B cell (primary cell): ENCODE results near the gene BRME1. TPM values are rescaled to one million over a fixed set of nuclear protein-coding genes. Genes with fewer than 3 reads are reported as not detected.

Experiments used
- ATAC-seq: fragments of 200-7000 bp; cut with Tn5 transposase; one replicate; pipeline ENCODE4 v1.10.0; 2021; ENCODE audit warnings: low read depth, mild to moderate bottlenecking, moderate number of reproducible peaks, moderate library complexity
- CTCF ChIA-PET: fragments of 350-600 bp; sonication (Branson Sonifier 250); formaldehyde crosslinking; loops from one replicate; lab custom pipeline; 2021; ENCODE audit warnings: antibody characterized with exemption, inconsistent platforms; lab: Charles Lee
- POLR2A ChIA-PET: fragments of 350-600 bp; sonication (Branson Sonifier 250); formaldehyde crosslinking; loops from one replicate; lab custom pipeline; 2021; ENCODE audit warnings: antibody characterized with exemption; lab: Charles Lee
- DNase-seq: peaks from one replicate; pipeline ENCODE4 v3.0.0; 2013
- H2AFZ ChIP-seq: 2 replicates; pipeline ENCODE4 v1.6.1; 2012; ENCODE audit warnings: mild to moderate bottlenecking, low read depth, low read length; ENCODE audit not compliant: insufficient read depth, poor library complexity, severe bottlenecking
- H3K27ac ChIP-seq, 2 donors: 1 replicate in 1 of 2; 2 replicates in 1 of 2; pipeline ENCODE4 v1.5.1; 2012 to 2013; ENCODE audit warnings: low read length in 2 of 2, mild to moderate bottlenecking in 2 of 2, moderate library complexity in 1 of 2
- H3K27me3 ChIP-seq, 4 experiments: fragments of 200-600 bp in 1 of 4; sonication (generic) in 1 of 4; replicated peaks in 1 of 4; 1 replicate in 2 of 4; 2 replicates in 2 of 4; pipeline versions ENCODE4 v1.6.1 to v1.7.0; 2013 to 2016; ENCODE audit warnings: low read length in 3 of 4, mild to moderate bottlenecking in 2 of 4, mixed read lengths in 1 of 4, moderate library complexity in 1 of 4; ENCODE audit not compliant: insufficient read depth in 4 of 4, control insufficient read depth in 3 of 4; ENCODE audit errors: control extremely low read depth in 1 of 4
- H3K36me3 ChIP-seq, 2 experiments: replicated peaks in 1 of 2; 1 replicate in 1 of 2; 2 replicates in 1 of 2; pipeline versions ENCODE4 v1.6.1 to v1.7.1; 2013; ENCODE audit warnings: low read length in 1 of 2; ENCODE audit not compliant: insufficient read depth in 2 of 2, control insufficient read depth in 1 of 2; ENCODE audit errors: control extremely low read depth in 1 of 2, extremely low read depth in 1 of 2
- H3K4me1 ChIP-seq, 2 donors: fragments of 200-600 bp in 1 of 2; sonication (generic) in 1 of 2; 1 replicate in 1 of 2; 2 replicates in 1 of 2; pipeline versions ENCODE4 v1.5.1 to v1.6.1; 2013 to 2017; ENCODE audit warnings: low read length in 2 of 2; ENCODE audit not compliant: control insufficient read depth in 2 of 2, insufficient read depth in 2 of 2
- H3K4me2 ChIP-seq: replicated peaks from 2 replicates; pipeline ENCODE3; 2012; ENCODE audit warnings: mild to moderate bottlenecking, low read depth, low read length; ENCODE audit not compliant: poor library complexity, severe bottlenecking
- H3K4me3 ChIP-seq, 5 experiments: fragments of 200-600 bp in 1 of 5; sonication (generic) in 1 of 5; 1 replicate in 3 of 5; 2 replicates in 2 of 5; pipeline versions ENCODE4 v1.5.1 to v1.7.0; 2011 to 2016; ENCODE audit warnings: low read length in 4 of 5, mild to moderate bottlenecking in 4 of 5, low read depth in 2 of 5, control low read depth in 1 of 5, moderate library complexity in 1 of 5; ENCODE audit not compliant: insufficient read depth in 1 of 5; ENCODE audit errors: control extremely low read depth in 1 of 5, extremely low read depth in 1 of 5
- H3K79me2 ChIP-seq: fragments of 200-600 bp; sonication (generic); one replicate; pipeline ENCODE4 v1.6.0; 2016; ENCODE audit warnings: low read length; ENCODE audit not compliant: control insufficient read depth, insufficient read depth
- H3K9ac ChIP-seq: fragments of 200-600 bp; sonication (generic); 2 replicates; pipeline ENCODE4 v1.6.1; 2017; ENCODE audit warnings: mild to moderate bottlenecking, low read length, moderate library complexity
- H3K9me3 ChIP-seq, 3 donors: one replicate each; pipeline versions ENCODE4 v1.6.1 to v1.7.1; 2013; ENCODE audit warnings: low read length in 2 of 3; ENCODE audit not compliant: control insufficient read depth in 2 of 3, insufficient read depth in 1 of 3; ENCODE audit errors: control extremely low read depth in 1 of 3
- H4K20me1 ChIP-seq: 2 replicates; pipeline ENCODE4 v1.6.0; 2012; ENCODE audit warnings: mild to moderate bottlenecking, low read length; ENCODE audit not compliant: insufficient read depth, control insufficient read depth, poor library complexity, severe bottlenecking
- H3K27ac Mint-ChIP-seq: one replicate; pipeline ENCODE4 v1.8.0; 2021; ENCODE audit warnings: mixed read lengths
- H3K27me3 Mint-ChIP-seq: one replicate; pipeline ENCODE4 v1.8.0; 2021; ENCODE audit warnings: mixed read lengths
- H3K4me1 Mint-ChIP-seq: one replicate; pipeline ENCODE4 v1.8.0; 2021; ENCODE audit warnings: mixed read lengths
- H3K4me3 Mint-ChIP-seq: one replicate; pipeline ENCODE4 v1.8.0; 2021; ENCODE audit warnings: mixed read lengths
- H3K9me3 Mint-ChIP-seq: one replicate; pipeline ENCODE4 v1.8.0; 2022; ENCODE audit warnings: mixed read lengths; ENCODE audit not compliant: insufficient read depth
- CTCF ChIP-seq: fragments of 200-600 bp; IDR thresholded peaks from one replicate; pipeline ENCODE4 v1.8.0; 2022; ENCODE audit warnings: antibody characterized with exemption, mild to moderate bottlenecking
- EZH2 ChIP-seq: IDR thresholded peaks from 2 replicates; pipeline ENCODE4 v1.6.1; 2012; ENCODE audit warnings: borderline replicate concordance, low read depth, mild to moderate bottlenecking, moderate library complexity, low read length; ENCODE audit not compliant: insufficient read depth, poor library complexity, severe bottlenecking
- WGBS: methylation state at CpG from one replicate; pipeline ENCODE4 v1.1.5; 2013; ENCODE audit warnings: missing lambda C conversion rate; ENCODE audit not compliant: insufficient coverage; 5-methylcytosine and 5-hydroxymethylcytosine counted together
- intact Hi-C: fragments of 100-400 bp; cut with micrococcal nuclease; formaldehyde crosslinking; loops from one replicate; pipeline ENCODE4 v1.10.0; 2022
- polyA plus RNA-seq: library from polyadenylated mRNA; depleted of rRNA; stranded (reverse); fragments of >200 nt; gene quantifications from 2 replicates; pipeline ENCODE4 v1.2.3, GENCODE V29; 2012
- total RNA-seq, 2 donors: library from RNA; stranded (reverse); fragments of 120-200 nt in 1 of 2; gene quantifications; 1 replicate in 1 of 2; 2 replicates in 1 of 2; pipeline versions ENCODE4 v1.2.3 to v1.2.4, GENCODE V29; 2013 to 2022

BRME1 gene
- total and polyA plus RNA-seq, 2 donors (not counting 1 experiment from before 2014, with no cell fraction given), result 1.8 to 2.4 TPM

- Histone ChIP-seq H3K4me2 (peak overlapping the region; percentile 97), H3K9ac (peak overlapping the region; percentile 77), H3K27me3 (peaks cover 0 to 7% (median 0%) of the 10 kb centered on the region in 4 experiments), H3K79me2 (peaks cover 32% of the 10 kb centered on the region), H2AFZ (peak overlapping the region; percentile 30), H3K9me3 (no peaks in the 10 kb centered on the region), H3K27ac (peak overlapping the region; percentile 93 to 94), H3K4me3 (peak overlapping the region; percentile 37 to 75 (median 62)), H3K4me1 (peaks cover 72 to 87% of the 10 kb centered on the region in 2 donors), H3K36me3 (no peaks in the 10 kb centered on the region), H4K20me1 (peaks cover 9% of the 10 kb centered on the region)
- under 1% methylated on average over 92 of the region's 95 CpGs for WGBS
- H3K4me3 Mint-ChIP-seq, result peak overlapping the region; percentile 88
- TF ChIP-seq CTCF, result no peak
- no peak for TF ChIP-seq EZH2
- CTCF ChIA-PET, result interaction anchor here (1.2 to 1.6 kb wide), 2 partner anchors 7 to 55 kb away, joined by 3 read pairs; no protein-coding TSS in a partner anchor
- intact Hi-C loops, result no loop called here
- DNase-seq (peak; percentile 87), ATAC-seq (peak; percentile 10)
- no peaks in the 10 kb centered on the region for H3K27me3 Mint-ChIP-seq
- H3K27ac Mint-ChIP-seq, result peak overlapping the region; percentile 95
- H3K4me1 Mint-ChIP-seq, result peaks cover 69% of the 10 kb centered on the region
- H3K9me3 Mint-ChIP-seq, result no peaks in the 10 kb centered on the region
- POLR2A ChIA-PET, result interaction anchor here (0.6 to 3.7 kb wide), 4 partner anchors 13 to 48 kb away, joined by 7 to 14 read pairs (median 8); partner anchors contain the start of gene ZSWIM4
Measured at GRCh38 chr19:13842291-13843103, 63.4 kb downstream of the BRME1 start.

- no peaks in the 10 kb centered on the region for H3K27me3 Mint-ChIP-seq
- no peak for DNase-seq
- CTCF ChIA-PET, result interaction anchor here (1.2 to 1.6 kb wide), 2 partner anchors 8 to 54 kb away, joined by 3 read pairs; no protein-coding TSS in a partner anchor
Measured at GRCh38 chr19:13841962-13842290, 64.0 kb downstream of the BRME1 start.

More at GRCh38 chr19:13841962-13842290, 64.0 kb downstream of the BRME1 start:
- Mint-ChIP-seq H3K4me3 (peak overlapping the region; percentile 88), H3K9me3 (no peaks in the 10 kb centered on the region), H3K4me1 (peaks cover 72% of the 10 kb centered on the region), H3K27ac (peak overlapping the region; percentile 95)
- no peaks in the 10 kb centered on the region for H3K9me3 ChIP-seq
- H3K27me3 ChIP-seq, result peaks cover 0 to 2% (median 0%) of the 10 kb centered on the region in 4 experiments
- peaks cover 32% of the 10 kb centered on the region for H3K79me2 ChIP-seq
- peaks cover 72 to 87% of the 10 kb centered on the region in 2 donors for H3K4me1 ChIP-seq
- no peak for ATAC-seq
- intact Hi-C loops, result no loop called here
- TF ChIP-seq EZH2, result no peak
- H2AFZ ChIP-seq, result no peak overlapping the region
- peaks cover 9% of the 10 kb centered on the region for H4K20me1 ChIP-seq
- POLR2A ChIA-PET, result interaction anchor here (0.6 to 3.7 kb wide), 7 partner anchors 14 to 110 kb away, joined by 3 to 14 read pairs (median 7); partner anchors contain the start of gene ZSWIM4
- peak overlapping the region; percentile 97 for H3K4me2 ChIP-seq
- H3K4me3 ChIP-seq, result peak overlapping the region; percentile 37 to 75 (median 62)
- WGBS, result 6% methylated on average over 6 of the region's 11 CpGs
- H3K36me3 ChIP-seq, result no peaks in the 10 kb centered on the region
- H3K27ac ChIP-seq, result peak overlapping the region; percentile 93 to 94
- H3K9ac ChIP-seq, result peak overlapping the region; percentile 77
